SH-SY5Y (cell line): Measurements from ENCODE around the gene MGME1.

Experiments
- GATA2 ChIP-seq: IDR thresholded peaks from 2 replicates; pipeline ENCODE4 v1.6.1; 2011; ENCODE audit warnings: mild to moderate bottlenecking, low read depth, low read length
- GATA3 ChIP-seq: IDR thresholded peaks from 2 replicates; pipeline ENCODE4 v1.6.1; 2011; ENCODE audit warnings: low read depth, mild to moderate bottlenecking, low read length, moderate library complexity

- TF ChIP-seq GATA2 (no peak), GATA3 (no peak)
Measured at GRCh38 chr20:17999566-17999965, 30.7 kb downstream of the MGME1 start.
